GM23338 (cell line): ENCODE data around the gene PAK4. TPM values are rescaled to one million over a fixed set of nuclear protein-coding genes. Genes with fewer than 3 reads are reported as not detected.

ENCODE experiments used
- ATAC-seq: fragments of 200-7000 bp; cut with Tn5 transposase; 3 replicates; pipeline ENCODE4 v1.9.1; 2020
- DNase-seq: peaks from one replicate; pipeline ENCODE4 v3.0.0-alpha.2; 2015; ENCODE audit warnings: low spot score
- H2AFZ ChIP-seq: fragments of 200-600 bp; sonication (generic); 2 replicates; pipeline ENCODE4 v1.8.0; 2016; ENCODE audit warnings: antibody characterized with exemption, mild to moderate bottlenecking, moderate library complexity
- H3F3A ChIP-seq: fragments of 200-600 bp; sonication (generic); replicated peaks from 2 replicates; pipeline ENCODE4 v1.8.0; 2017; ENCODE audit warnings: antibody characterized with exemption, mixed run types, low read depth
- H3K27ac ChIP-seq: fragments of 200-600 bp; sonication (generic); 2 replicates; pipeline ENCODE4 v1.6.1; 2016; ENCODE audit warnings: low read depth
- H3K27me3 ChIP-seq: fragments of 200-600 bp; sonication (generic); 2 replicates; pipeline ENCODE4 v1.8.0; 2016; ENCODE audit warnings: mild to moderate bottlenecking, mixed run types, moderate library complexity; ENCODE audit not compliant: insufficient read depth
- H3K36me3 ChIP-seq: fragments of 200-600 bp; sonication (generic); 2 replicates; pipeline ENCODE4 v1.8.0; 2016; ENCODE audit warnings: mild to moderate bottlenecking; ENCODE audit not compliant: insufficient read depth
- H3K4me1 ChIP-seq: fragments of 200-600 bp; sonication (generic); 2 replicates; pipeline ENCODE4 v1.8.0; 2016; ENCODE audit warnings: mild to moderate bottlenecking, moderate library complexity; ENCODE audit not compliant: insufficient read depth
- H3K4me2 ChIP-seq: fragments of 200-600 bp; sonication (generic); 2 replicates; pipeline ENCODE4 v1.7.1; 2017; ENCODE audit warnings: mixed run types
- H3K4me3 ChIP-seq: fragments of 200-600 bp; sonication (generic); 2 replicates; pipeline ENCODE4 v1.6.1; 2016; ENCODE audit warnings: mixed run types
- H3K79me2 ChIP-seq: fragments of 200-600 bp; sonication (generic); replicated peaks from 2 replicates; pipeline ENCODE4 v1.8.0; 2017; ENCODE audit warnings: mild to moderate bottlenecking; ENCODE audit not compliant: insufficient read depth
- H3K9me2 ChIP-seq: fragments of 200-600 bp; sonication (generic); 2 replicates; pipeline ENCODE4 v1.8.0; 2017; ENCODE audit not compliant: insufficient read depth
- H4K20me1 ChIP-seq: fragments of 200-600 bp; sonication (generic); replicated peaks from 2 replicates; pipeline ENCODE4 v1.8.0; 2017; ENCODE audit warnings: mild to moderate bottlenecking; ENCODE audit not compliant: insufficient read depth
- H3K27ac Mint-ChIP-seq: 2 replicates; pipeline ENCODE4 v1.8.0; 2020; ENCODE audit warnings: inconsistent platforms, mild to moderate bottlenecking, moderate library complexity, mixed read lengths
- H3K27me3 Mint-ChIP-seq: 3 replicates; pipeline ENCODE4 v1.8.0; 2022; ENCODE audit warnings: low read depth, mild to moderate bottlenecking, moderate library complexity, mixed read lengths, inconsistent platforms; ENCODE audit not compliant: insufficient read depth, poor library complexity
- H3K36me3 Mint-ChIP-seq: 3 replicates; pipeline ENCODE4 v1.8.0; 2021; ENCODE audit warnings: low read depth, mild to moderate bottlenecking, inconsistent platforms, moderate library complexity, mixed read lengths
- H3K4me1 Mint-ChIP-seq: 3 replicates; pipeline ENCODE4 v1.8.0; 2020; ENCODE audit warnings: mild to moderate bottlenecking, inconsistent platforms, mixed read lengths
- H3K4me3 Mint-ChIP-seq: 3 replicates; pipeline ENCODE4 v1.8.0; 2021; ENCODE audit warnings: moderate library complexity, mild to moderate bottlenecking, inconsistent platforms, mixed read lengths
- H3K9me3 Mint-ChIP-seq: 3 replicates; pipeline ENCODE4 v1.8.0; 2020; ENCODE audit warnings: moderate library complexity, mild to moderate bottlenecking, inconsistent platforms, mixed read lengths
- EZH2 ChIP-seq: fragments of 200-600 bp; sonication (generic); IDR thresholded peaks from one replicate; pipeline ENCODE4 v1.8.0; 2017; ENCODE audit warnings: antibody characterized with exemption, mild to moderate bottlenecking, low read depth; ENCODE audit not compliant: unreplicated experiment
- EZH2phosphoT487 ChIP-seq: fragments of 200-600 bp; sonication (generic); IDR thresholded peaks from one replicate; pipeline ENCODE4 v1.8.1; 2018; ENCODE audit warnings: antibody characterized with exemption; ENCODE audit not compliant: unreplicated experiment
- JUNB ChIP-seq: IDR thresholded peaks from one replicate; pipeline ENCODE4 v1.6.1; 2016; ENCODE audit warnings: antibody characterized with exemption; ENCODE audit not compliant: unreplicated experiment
- NANOG ChIP-seq: IDR thresholded peaks from 2 replicates; pipeline ENCODE4 v1.6.1; 2016; ENCODE audit warnings: antibody characterized with exemption, borderline replicate concordance
- POLR2AphosphoS5 ChIP-seq: IDR thresholded peaks from 2 replicates; pipeline ENCODE4 v1.6.1; 2016; ENCODE audit warnings: antibody characterized with exemption, low read depth
- STAT1 ChIP-seq: IDR thresholded peaks from one replicate; pipeline ENCODE4 v1.6.1; 2016; ENCODE audit warnings: antibody characterized with exemption; ENCODE audit not compliant: unreplicated experiment
- ZNF114 ChIP-seq: fragments of 250-450 bp; sonication (Bioruptor Pico); IDR thresholded peaks from 2 replicates; pipeline ENCODE4 v1.5.0; 2020; ENCODE audit warnings: mild to moderate bottlenecking, moderate library complexity
- ZNF331 ChIP-seq: fragments of 250-450 bp; sonication (Bioruptor Pico); IDR thresholded peaks from 2 replicates; pipeline ENCODE4 v1.5.0; 2020; ENCODE audit warnings: low read depth, mild to moderate bottlenecking, moderate library complexity
- polyA plus RNA-seq: library from polyadenylated mRNA; unstranded; fragments of >200 nt; fragmentation: Nextera tagmentation; extraction: Ambion mirVana; gene quantifications from 2 replicates; pipeline ENCODE4 v1.2.1, GENCODE V29; 2016
- total RNA-seq: library from RNA; depleted of rRNA; stranded (reverse); fragments of >200 nt; shearing (Covaris generic); gene quantifications from 2 replicates; pipeline ENCODE4 v1.2.3, GENCODE V29; 2014
- TF ChIP-seq, protein P1 (sequence below): fragments of 250-450 bp; sonication (Bioruptor Pico); IDR thresholded peaks from 2 replicates; pipeline ENCODE4 v1.5.0; 2020; ENCODE audit warnings: mild to moderate bottlenecking, moderate library complexity
- TF ChIP-seq, protein P2 (sequence below): IDR thresholded peaks from one replicate; pipeline ENCODE4 v1.6.1; 2018; ENCODE audit warnings: antibody characterized with exemption; ENCODE audit not compliant: unreplicated experiment
- TF ChIP-seq, protein P3 (sequence below): IDR thresholded peaks from 2 replicates; pipeline ENCODE4 v1.6.1; 2016; ENCODE audit warnings: antibody characterized with exemption

PAK4 gene
- total and polyA plus RNA-seq, 2 experiments from 2014 or later: 28.7 to 35.4 TPM

DNA sequence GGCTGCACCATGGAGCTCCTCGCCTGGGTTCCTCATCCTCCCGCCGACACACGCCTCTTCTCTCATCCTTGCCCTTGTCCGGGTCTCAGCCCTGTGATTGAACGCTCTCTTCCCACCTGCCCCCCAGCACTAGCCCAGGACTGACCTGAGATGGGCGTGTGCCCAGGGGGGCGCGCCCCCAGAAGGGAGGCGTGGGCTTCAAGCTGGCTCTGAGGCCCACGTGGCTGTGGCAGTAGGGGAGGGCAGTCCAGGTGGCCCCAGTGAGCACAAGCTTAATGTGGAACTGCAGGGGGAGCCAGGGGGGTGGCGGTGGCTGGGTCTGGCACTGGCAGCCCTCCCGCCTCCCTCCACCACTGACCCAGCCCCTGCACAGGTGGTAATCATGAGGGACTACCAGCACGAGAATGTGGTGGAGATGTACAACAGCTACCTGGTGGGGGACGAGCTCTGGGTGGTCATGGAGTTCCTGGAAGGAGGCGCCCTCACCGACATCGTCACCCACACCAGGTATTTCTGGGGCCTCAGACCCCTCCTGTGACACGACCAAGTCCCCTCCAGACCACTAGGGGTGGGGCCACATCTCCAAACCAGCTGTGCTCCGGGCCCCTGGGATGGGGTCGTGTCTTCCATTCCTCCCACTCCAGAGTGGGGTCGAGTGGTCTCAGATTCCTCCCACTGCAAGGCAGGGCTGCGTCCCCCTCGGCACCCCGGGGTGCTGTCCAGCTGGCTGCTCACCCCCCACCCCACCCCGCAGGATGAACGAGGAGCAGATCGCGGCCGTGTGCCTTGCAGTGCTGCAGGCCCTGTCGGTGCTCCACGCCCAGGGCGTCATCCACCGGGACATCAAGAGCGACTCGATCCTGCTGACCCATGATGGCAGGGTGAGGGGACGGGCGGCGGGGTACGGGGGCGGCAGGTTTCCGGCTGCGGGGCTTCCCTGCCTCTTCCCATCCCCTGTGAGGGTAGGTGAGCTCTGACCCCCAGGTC, 49.3 kb downstream of the PAK4 start (continued):
- TF ChIP-seq, protein P1, sequence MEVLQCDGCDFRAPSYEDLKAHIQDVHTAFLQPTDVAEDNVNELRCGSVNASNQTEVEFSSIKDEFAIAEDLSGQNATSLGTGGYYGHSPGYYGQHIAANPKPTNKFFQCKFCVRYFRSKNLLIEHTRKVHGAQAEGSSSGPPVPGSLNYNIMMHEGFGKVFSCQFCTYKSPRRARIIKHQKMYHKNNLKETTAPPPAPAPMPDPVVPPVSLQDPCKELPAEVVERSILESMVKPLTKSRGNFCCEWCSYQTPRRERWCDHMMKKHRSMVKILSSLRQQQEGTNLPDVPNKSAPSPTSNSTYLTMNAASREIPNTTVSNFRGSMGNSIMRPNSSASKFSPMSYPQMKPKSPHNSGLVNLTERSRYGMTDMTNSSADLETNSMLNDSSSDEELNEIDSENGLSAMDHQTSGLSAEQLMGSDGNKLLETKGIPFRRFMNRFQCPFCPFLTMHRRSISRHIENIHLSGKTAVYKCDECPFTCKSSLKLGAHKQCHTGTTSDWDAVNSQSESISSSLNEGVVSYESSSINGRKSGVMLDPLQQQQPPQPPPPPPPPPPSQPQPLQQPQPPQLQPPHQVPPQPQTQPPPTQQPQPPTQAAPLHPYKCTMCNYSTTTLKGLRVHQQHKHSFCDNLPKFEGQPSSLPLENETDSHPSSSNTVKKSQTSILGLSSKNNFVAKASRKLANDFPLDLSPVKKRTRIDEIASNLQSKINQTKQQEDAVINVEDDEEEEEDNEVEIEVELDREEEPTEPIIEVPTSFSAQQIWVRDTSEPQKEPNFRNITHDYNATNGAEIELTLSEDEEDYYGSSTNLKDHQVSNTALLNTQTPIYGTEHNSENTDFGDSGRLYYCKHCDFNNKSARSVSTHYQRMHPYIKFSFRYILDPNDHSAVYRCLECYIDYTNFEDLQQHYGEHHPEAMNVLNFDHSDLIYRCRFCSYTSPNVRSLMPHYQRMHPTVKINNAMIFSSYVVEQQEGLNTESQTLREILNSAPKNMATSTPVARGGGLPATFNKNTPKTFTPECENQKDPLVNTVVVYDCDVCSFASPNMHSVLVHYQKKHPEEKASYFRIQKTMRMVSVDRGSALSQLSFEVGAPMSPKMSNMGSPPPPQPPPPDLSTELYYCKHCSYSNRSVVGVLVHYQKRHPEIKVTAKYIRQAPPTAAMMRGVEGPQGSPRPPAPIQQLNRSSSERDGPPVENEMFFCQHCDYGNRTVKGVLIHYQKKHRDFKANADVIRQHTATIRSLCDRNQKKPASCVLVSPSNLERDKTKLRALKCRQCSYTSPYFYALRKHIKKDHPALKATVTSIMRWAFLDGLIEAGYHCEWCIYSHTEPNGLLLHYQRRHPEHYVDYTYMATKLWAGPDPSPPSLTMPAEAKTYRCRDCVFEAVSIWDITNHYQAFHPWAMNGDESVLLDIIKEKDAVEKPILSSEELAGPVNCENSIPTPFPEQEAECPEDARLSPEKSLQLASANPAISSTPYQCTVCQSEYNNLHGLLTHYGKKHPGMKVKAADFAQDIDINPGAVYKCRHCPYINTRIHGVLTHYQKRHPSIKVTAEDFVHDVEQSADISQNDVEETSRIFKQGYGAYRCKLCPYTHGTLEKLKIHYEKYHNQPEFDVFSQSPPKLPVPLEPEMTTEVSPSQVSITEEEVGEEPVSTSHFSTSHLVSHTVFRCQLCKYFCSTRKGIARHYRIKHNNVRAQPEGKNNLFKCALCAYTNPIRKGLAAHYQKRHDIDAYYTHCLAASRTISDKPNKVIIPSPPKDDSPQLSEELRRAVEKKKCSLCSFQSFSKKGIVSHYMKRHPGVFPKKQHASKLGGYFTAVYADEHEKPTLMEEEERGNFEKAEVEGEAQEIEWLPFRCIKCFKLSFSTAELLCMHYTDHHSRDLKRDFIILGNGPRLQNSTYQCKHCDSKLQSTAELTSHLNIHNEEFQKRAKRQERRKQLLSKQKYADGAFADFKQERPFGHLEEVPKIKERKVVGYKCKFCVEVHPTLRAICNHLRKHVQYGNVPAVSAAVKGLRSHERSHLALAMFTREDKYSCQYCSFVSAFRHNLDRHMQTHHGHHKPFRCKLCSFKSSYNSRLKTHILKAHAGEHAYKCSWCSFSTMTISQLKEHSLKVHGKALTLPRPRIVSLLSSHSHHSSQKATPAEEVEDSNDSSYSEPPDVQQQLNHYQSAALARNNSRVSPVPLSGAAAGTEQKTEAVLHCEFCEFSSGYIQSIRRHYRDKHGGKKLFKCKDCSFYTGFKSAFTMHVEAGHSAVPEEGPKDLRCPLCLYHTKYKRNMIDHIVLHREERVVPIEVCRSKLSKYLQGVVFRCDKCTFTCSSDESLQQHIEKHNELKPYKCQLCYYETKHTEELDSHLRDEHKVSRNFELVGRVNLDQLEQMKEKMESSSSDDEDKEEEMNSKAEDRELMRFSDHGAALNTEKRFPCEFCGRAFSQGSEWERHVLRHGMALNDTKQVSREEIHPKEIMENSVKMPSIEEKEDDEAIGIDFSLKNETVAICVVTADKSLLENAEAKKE: no peak
- no peak for TF ChIP-seq NANOG
- no peak for TF ChIP-seq POLR2AphosphoS5
- TF ChIP-seq EZH2: no peak
- TF ChIP-seq ZNF331: no peak
- no peak for TF ChIP-seq EZH2phosphoT487
- no peak for TF ChIP-seq JUNB

DNA sequence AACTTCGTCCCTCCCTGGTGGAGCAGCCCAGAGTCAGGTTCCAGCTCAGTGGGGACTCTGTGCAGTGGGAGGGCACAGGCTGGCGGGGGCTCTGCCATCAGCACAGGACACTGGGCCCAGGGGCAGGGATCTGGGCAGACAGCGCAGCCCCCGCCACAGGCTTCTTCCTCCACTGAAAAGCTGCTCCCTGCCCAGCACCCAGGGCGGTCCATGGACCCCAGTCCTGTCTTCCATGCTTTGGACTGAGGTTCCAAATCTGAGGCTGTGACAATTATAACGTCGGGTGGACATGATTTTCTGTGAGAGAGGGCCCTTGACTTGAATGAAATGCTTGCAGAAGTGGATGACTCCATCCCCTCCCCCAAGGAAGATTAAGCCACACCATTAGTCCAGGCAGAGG, 50.0 kb downstream of the PAK4 start:
- Histone ChIP-seq H3K36me3 (no peaks in the 10 kb centered on the region; the same call in 1 of the 2 replicates), H3K79me2 (no peaks in the 10 kb centered on the region), H3K9me2 (no peaks in the 10 kb centered on the region), H3K4me3 (no peak overlapping the region), H3K27ac (no peak overlapping the region), H2AFZ (no peak overlapping the region), H3F3A (no peaks in the 10 kb centered on the region), H3K4me1 (no peaks in the 10 kb centered on the region), H4K20me1 (peaks cover 1% of the 10 kb centered on the region; the same call in 1 of the 2 replicates), H3K4me2 (no peak overlapping the region), H3K27me3 (no peaks in the 10 kb centered on the region)
- no peak overlapping the region for H3K4me3 Mint-ChIP-seq
- peaks cover 2% of the 10 kb centered on the region for H3K27me3 Mint-ChIP-seq
- H3K27ac Mint-ChIP-seq: no peak overlapping the region
- H3K9me3 Mint-ChIP-seq: no peaks in the 10 kb centered on the region
- DNase-seq (no peak), ATAC-seq (no peak)
- H3K4me1 Mint-ChIP-seq: no peaks in the 10 kb centered on the region
- H3K36me3 Mint-ChIP-seq: no peaks in the 10 kb centered on the region; the same call in 2 of the 3 replicates
- no peak for TF ChIP-seq ZNF114
- no peak for TF ChIP-seq STAT1
- TF ChIP-seq NANOG: no peak
- no peak for TF ChIP-seq JUNB
- no peak for TF ChIP-seq EZH2phosphoT487
- no peak for TF ChIP-seq POLR2AphosphoS5
- TF ChIP-seq, protein P2, sequence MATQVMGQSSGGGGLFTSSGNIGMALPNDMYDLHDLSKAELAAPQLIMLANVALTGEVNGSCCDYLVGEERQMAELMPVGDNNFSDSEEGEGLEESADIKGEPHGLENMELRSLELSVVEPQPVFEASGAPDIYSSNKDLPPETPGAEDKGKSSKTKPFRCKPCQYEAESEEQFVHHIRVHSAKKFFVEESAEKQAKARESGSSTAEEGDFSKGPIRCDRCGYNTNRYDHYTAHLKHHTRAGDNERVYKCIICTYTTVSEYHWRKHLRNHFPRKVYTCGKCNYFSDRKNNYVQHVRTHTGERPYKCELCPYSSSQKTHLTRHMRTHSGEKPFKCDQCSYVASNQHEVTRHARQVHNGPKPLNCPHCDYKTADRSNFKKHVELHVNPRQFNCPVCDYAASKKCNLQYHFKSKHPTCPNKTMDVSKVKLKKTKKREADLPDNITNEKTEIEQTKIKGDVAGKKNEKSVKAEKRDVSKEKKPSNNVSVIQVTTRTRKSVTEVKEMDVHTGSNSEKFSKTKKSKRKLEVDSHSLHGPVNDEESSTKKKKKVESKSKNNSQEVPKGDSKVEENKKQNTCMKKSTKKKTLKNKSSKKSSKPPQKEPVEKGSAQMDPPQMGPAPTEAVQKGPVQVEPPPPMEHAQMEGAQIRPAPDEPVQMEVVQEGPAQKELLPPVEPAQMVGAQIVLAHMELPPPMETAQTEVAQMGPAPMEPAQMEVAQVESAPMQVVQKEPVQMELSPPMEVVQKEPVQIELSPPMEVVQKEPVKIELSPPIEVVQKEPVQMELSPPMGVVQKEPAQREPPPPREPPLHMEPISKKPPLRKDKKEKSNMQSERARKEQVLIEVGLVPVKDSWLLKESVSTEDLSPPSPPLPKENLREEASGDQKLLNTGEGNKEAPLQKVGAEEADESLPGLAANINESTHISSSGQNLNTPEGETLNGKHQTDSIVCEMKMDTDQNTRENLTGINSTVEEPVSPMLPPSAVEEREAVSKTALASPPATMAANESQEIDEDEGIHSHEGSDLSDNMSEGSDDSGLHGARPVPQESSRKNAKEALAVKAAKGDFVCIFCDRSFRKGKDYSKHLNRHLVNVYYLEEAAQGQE: no peak
- no peak for TF ChIP-seq EZH2
- TF ChIP-seq, protein P3, sequence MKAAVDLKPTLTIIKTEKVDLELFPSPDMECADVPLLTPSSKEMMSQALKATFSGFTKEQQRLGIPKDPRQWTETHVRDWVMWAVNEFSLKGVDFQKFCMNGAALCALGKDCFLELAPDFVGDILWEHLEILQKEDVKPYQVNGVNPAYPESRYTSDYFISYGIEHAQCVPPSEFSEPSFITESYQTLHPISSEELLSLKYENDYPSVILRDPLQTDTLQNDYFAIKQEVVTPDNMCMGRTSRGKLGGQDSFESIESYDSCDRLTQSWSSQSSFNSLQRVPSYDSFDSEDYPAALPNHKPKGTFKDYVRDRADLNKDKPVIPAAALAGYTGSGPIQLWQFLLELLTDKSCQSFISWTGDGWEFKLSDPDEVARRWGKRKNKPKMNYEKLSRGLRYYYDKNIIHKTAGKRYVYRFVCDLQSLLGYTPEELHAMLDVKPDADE: no peak
